Body of pancreas (tissue), 4 donors: ENCODE measurements around the gene ADGRF4.

ENCODE experiments used
- POLR2A ChIP-seq, 3 donors: fragments of 450-650 bp; IDR thresholded peaks; one replicate each; pipeline ENCODE4 v1.6.1; 2016; ENCODE audit warnings: antibody characterized with exemption in 3 of 3, mild to moderate bottlenecking in 2 of 3
- TF ChIP-seq, protein P1 (sequence below), 7 experiments: fragments of 450-650 bp in 4 of 7; fragments of 200-600 bp in 3 of 7; sonication (generic) in 3 of 7; IDR thresholded peaks; one replicate each; pipeline ENCODE4 v1.5.1; 2016 to 2019; ENCODE audit warnings: antibody characterized with exemption in 7 of 7

- TF ChIP-seq, protein P1, sequence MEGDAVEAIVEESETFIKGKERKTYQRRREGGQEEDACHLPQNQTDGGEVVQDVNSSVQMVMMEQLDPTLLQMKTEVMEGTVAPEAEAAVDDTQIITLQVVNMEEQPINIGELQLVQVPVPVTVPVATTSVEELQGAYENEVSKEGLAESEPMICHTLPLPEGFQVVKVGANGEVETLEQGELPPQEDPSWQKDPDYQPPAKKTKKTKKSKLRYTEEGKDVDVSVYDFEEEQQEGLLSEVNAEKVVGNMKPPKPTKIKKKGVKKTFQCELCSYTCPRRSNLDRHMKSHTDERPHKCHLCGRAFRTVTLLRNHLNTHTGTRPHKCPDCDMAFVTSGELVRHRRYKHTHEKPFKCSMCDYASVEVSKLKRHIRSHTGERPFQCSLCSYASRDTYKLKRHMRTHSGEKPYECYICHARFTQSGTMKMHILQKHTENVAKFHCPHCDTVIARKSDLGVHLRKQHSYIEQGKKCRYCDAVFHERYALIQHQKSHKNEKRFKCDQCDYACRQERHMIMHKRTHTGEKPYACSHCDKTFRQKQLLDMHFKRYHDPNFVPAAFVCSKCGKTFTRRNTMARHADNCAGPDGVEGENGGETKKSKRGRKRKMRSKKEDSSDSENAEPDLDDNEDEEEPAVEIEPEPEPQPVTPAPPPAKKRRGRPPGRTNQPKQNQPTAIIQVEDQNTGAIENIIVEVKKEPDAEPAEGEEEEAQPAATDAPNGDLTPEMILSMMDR (IDR thresholded peaks at IDR 0.05), result no peak
- TF ChIP-seq POLR2A (IDR thresholded peaks at IDR 0.05), result no peak
Measured at GRCh38 chr6:47769982-47770381, 71.6 kb downstream of the ADGRF4 start.
